ENCODE results near the gene VPS54.

GRCh38 chr2:64019975-64020528 lies 824 bp upstream of the VPS54 start:
- TF ChIP-seq CTCF (IDR thresholded peaks at IDR 0.05) (no peak), POLR2AphosphoS5 (IDR thresholded peaks at IDR 0.05; ENCODE audit: low read depth, low read length) (no peak), SIN3A (IDR thresholded peaks at IDR 0.05; ENCODE audit: borderline replicate concordance, insufficient read depth, low read depth, low read length) (no peak), REST (IDR thresholded peaks at IDR 0.05; ENCODE audit: insufficient read depth in 1 of 2, low read depth in 2 of 2, low read length in 1 of 2) (no peak), TCF7L2 (IDR thresholded peaks at IDR 0.05; ENCODE audit: low read depth, low read length) (no peak)
